Measurements from ENCODE around the gene C10orf67. TPM values are rescaled to one million over a fixed set of nuclear protein-coding genes. Genes with fewer than 3 reads are reported as not detected.

Gene C10orf67
- total RNA-seq, 1 experiment from 2014 or later = 0.13 TPM

DNA sequence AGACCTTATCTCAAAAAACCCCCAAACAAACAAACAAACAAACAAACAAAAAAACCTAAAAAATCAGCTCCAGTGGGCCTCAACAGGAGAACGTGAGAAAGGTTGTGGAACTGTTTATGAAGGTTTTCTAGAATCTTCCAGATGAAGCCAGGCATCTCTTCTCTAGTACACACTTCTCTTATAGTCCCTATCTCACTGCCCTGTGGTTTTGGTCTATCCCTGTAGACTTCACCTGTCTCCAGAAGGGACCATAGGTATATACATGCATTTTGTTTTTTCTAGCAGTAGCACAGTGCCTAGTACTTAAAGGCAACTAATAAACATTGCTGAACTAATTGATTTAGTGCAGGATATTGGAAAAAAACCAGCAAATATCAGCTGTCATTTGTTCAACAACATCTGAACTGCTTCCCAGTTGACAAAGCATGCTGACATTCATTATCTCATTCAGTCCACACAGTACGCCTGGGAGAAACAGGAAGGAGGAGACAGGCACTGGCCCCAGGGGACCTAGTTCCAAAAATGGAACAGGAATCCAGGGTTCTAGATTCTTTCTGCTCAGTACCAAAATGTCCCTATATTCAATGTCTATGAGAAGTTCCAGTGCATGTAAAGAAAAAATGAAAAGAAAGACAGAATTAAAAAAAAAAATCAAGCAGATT lies 59.8 kb downstream of the C10orf67 start:
- BruUV-seq (replicated peaks) = no TSS peak
- TF ChIP-seq, protein P1, sequence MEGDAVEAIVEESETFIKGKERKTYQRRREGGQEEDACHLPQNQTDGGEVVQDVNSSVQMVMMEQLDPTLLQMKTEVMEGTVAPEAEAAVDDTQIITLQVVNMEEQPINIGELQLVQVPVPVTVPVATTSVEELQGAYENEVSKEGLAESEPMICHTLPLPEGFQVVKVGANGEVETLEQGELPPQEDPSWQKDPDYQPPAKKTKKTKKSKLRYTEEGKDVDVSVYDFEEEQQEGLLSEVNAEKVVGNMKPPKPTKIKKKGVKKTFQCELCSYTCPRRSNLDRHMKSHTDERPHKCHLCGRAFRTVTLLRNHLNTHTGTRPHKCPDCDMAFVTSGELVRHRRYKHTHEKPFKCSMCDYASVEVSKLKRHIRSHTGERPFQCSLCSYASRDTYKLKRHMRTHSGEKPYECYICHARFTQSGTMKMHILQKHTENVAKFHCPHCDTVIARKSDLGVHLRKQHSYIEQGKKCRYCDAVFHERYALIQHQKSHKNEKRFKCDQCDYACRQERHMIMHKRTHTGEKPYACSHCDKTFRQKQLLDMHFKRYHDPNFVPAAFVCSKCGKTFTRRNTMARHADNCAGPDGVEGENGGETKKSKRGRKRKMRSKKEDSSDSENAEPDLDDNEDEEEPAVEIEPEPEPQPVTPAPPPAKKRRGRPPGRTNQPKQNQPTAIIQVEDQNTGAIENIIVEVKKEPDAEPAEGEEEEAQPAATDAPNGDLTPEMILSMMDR (conservative IDR thresholded peaks at IDR 0.05; ENCODE audit: low read depth, low read length) = no peak
- no peak overlapping the region for H3K27ac ChIP-seq (ENCODE audit: low read depth, low read length, poor library complexity, severe bottlenecking)
- peaks cover 7% of the 10 kb centered on the region for H3K4me1 ChIP-seq (ENCODE audit: insufficient read depth, low read length, poor library complexity, severe bottlenecking)
- no peaks in the 10 kb centered on the region for H3K9me3 ChIP-seq (ENCODE audit: low read depth, low read length, poor library complexity, severe bottlenecking)
- H3K27me3 ChIP-seq (replicated peaks; ENCODE audit: insufficient read depth, low read depth, low read length, poor library complexity) = no peaks in the 10 kb centered on the region
- intact Hi-C loops (cut with micrococcal nuclease; ENCODE audit: unreplicated experiment) = no loop called here
- no peaks in the 10 kb centered on the region for H3K36me3 ChIP-seq (ENCODE audit: insufficient read depth, low read length, poor library complexity, severe bottlenecking)
- CTCF ChIA-PET = no interaction called here
- DNase-seq (ENCODE audit: low spot score) = peak; percentile 53
- POLR2A ChIA-PET (ENCODE audit: low non-redundant PET) = no interaction called here
- no peak overlapping the region for H3K4me3 ChIP-seq (ENCODE audit: low read depth, low read length, poor library complexity, severe bottlenecking)

DNA sequence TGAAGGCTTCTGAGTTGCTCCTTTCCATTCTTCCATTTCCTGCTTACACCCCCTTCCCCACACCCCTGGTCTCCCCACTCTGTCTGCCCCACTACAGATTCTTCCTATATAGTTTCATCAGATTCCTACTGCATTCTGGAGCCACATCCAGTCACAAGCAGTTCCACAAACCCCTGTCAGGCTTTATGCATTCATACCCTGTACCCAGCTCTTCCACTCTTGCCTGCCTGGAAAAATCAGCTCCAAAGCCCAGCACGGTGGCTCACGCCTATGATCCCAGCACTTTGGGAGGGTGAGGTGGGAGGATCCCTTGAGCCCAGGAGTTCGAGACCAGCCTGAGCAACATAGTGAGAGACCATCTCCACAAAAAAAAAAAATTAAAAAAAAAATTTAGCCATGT lies 60.4 kb downstream of the C10orf67 start:
- CTCF ChIA-PET = interaction anchor here (0.7 kb wide), 1 partner anchor 9 kb away, joined by 7 read pairs; no protein-coding TSS in a partner anchor

DNA sequence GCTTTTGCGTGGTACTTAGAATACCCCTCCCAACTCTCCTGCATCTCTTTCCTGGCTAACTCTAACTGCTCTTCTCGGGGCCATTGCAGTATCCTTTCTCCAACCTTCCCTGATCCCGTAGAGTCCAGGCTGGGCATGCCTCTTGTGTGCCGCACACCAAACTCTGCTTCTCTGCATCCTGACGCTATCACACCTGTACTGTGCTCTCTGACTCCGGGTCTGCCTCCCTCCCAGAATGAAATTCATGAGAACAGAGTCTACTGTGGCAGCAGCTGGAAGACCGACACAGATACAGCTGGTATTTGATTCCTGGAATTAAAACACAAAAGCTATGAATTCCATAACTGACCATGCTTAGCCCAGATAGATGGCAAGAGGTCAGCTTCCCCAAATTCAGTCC lies 60.9 kb downstream of the C10orf67 start:
- TF ChIP-seq, protein P1 (conservative IDR thresholded peaks at IDR 0.05; ENCODE audit: low read depth, low read length) = no peak
- TF ChIP-seq EZH2 (IDR thresholded peaks at IDR 0.05; ENCODE audit: borderline replicate concordance, low read depth, low read length, poor library complexity, severe bottlenecking) = no peak
- H3K4me1 ChIP-seq (ENCODE audit: insufficient read depth, low read length, poor library complexity, severe bottlenecking) = peaks cover 7% of the 10 kb centered on the region
- no peaks in the 10 kb centered on the region for H3K27me3 ChIP-seq (replicated peaks; ENCODE audit: insufficient read depth, low read depth, low read length, poor library complexity)
- intact Hi-C loops (cut with micrococcal nuclease; ENCODE audit: unreplicated experiment) = no loop called here
- BruUV-seq (replicated peaks) = no TSS peak
- H3K9me3 ChIP-seq (ENCODE audit: low read depth, low read length, poor library complexity, severe bottlenecking) = no peaks in the 10 kb centered on the region
- no peak overlapping the region for H3K27ac ChIP-seq (ENCODE audit: low read depth, low read length, poor library complexity, severe bottlenecking)
- ChIA-PET CTCF (interaction anchor here (0.7 kb wide), 1 partner anchor 10 kb away, joined by 7 read pairs; no protein-coding TSS in a partner anchor), POLR2A (ENCODE audit: low non-redundant PET) (no interaction called here)
- no peak for DNase-seq (ENCODE audit: low spot score)
- no peaks in the 10 kb centered on the region for H3K36me3 ChIP-seq (ENCODE audit: insufficient read depth, low read length, poor library complexity, severe bottlenecking)
- H3K4me3 ChIP-seq (ENCODE audit: low read depth, low read length, poor library complexity, severe bottlenecking) = no peak overlapping the region

More for the DNA sequence above, 60.4 kb downstream of the C10orf67 start:
- Histone ChIP-seq H3K27me3 (replicated peaks; ENCODE audit: insufficient read depth, low read depth, low read length, poor library complexity) (no peaks in the 10 kb centered on the region), H3K9me3 (ENCODE audit: low read depth, low read length, poor library complexity, severe bottlenecking) (no peaks in the 10 kb centered on the region), H3K27ac (ENCODE audit: low read depth, low read length, poor library complexity, severe bottlenecking) (no peak overlapping the region), H3K36me3 (ENCODE audit: insufficient read depth, low read length, poor library complexity, severe bottlenecking) (no peaks in the 10 kb centered on the region), H3K4me3 (ENCODE audit: low read depth, low read length, poor library complexity, severe bottlenecking) (no peak overlapping the region), H3K4me1 (ENCODE audit: insufficient read depth, low read length, poor library complexity, severe bottlenecking) (peaks cover 7% of the 10 kb centered on the region)
- POLR2A ChIA-PET (ENCODE audit: low non-redundant PET) = no interaction called here
- intact Hi-C loops (cut with micrococcal nuclease; ENCODE audit: unreplicated experiment) = no loop called here
- TF ChIP-seq EZH2 (IDR thresholded peaks at IDR 0.05; ENCODE audit: borderline replicate concordance, low read depth, low read length, poor library complexity, severe bottlenecking) = no peak
- TF ChIP-seq, protein P1 (conservative IDR thresholded peaks at IDR 0.05; ENCODE audit: low read depth, low read length) = no peak
- no TSS peak for BruUV-seq (replicated peaks)
- no peak for DNase-seq (ENCODE audit: low spot score)

Data from A673 (cell line).